PFSK-1 (cell line): Measurements from ENCODE around the gene RAD51B.

Source experiments
- FOXP2 ChIP-seq: optimal IDR thresholded peaks from 2 replicates; pipeline ENCODE3; 2011; ENCODE audit warnings: borderline replicate concordance, control low read depth, inconsistent platforms; ENCODE audit not compliant: insufficient read depth; ENCODE audit errors: extremely low read length, extremely low read depth
- POLR2AphosphoS5 ChIP-seq: IDR thresholded peaks from 2 replicates; pipeline ENCODE4 v1.6.1; 2012; ENCODE audit warnings: low read depth, mild to moderate bottlenecking, control low read depth, low read length, moderate library complexity
- SIN3A ChIP-seq: IDR thresholded peaks from 2 replicates; pipeline ENCODE4 v1.6.1; 2012; ENCODE audit warnings: mild to moderate bottlenecking, low read length, moderate library complexity, borderline replicate concordance; ENCODE audit not compliant: insufficient read depth
- TAF1 ChIP-seq: IDR thresholded peaks from 2 replicates; pipeline ENCODE4 v1.6.1; 2012; ENCODE audit warnings: low read length, control low read depth, borderline replicate concordance; ENCODE audit not compliant: insufficient read depth
- TF ChIP-seq, protein P1 (sequence below), 2 experiments: IDR thresholded peaks; 2 replicates each; pipeline versions ENCODE4 v1.6.1 to v1.8.0; 2011 to 2012; ENCODE audit warnings: low read depth in 2 of 2, low read length in 2 of 2, control low read depth in 1 of 2, inconsistent platforms in 1 of 2, mild to moderate bottlenecking in 1 of 2, moderate library complexity in 1 of 2; ENCODE audit not compliant: insufficient read depth in 1 of 2

The RAD51B gene

DNA sequence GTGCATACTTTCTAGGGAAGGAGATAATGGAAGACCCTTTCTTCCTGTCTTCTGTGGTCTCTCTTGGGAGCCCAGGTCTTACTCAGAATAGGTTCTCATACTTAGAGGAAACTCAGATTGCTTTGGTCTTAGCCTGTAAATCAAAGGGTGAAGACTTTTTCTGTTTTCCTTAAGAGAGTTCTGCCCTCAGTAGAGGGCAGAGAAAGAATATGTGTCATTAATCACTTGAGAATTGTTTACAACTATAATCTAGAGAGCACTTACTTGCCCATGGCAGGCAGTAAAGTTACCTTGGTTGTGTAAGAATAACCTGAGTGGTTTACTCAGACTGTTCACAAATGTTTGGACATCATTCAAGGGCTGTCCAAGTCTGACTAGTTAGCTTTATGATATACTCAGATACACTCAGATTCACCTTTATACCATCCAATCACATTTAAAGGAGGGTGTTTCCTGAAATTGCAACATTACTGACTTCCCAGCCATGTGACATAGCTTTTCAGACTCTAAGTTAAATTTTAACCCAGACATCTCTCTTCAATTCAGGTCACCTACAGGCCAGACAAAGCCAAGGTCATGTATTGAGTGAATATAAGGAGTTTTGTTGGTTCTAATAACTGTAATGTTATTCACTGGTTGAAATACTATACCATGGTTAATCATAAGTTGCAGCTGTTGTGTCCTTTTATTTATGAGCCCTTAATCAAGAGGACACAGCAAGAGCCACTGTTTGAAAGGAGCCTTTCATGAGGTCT, 372.2 kb downstream of the RAD51B start:
- TF ChIP-seq FOXP2 = no peak
- TF ChIP-seq TAF1 = no peak
- no peak for TF ChIP-seq POLR2AphosphoS5
- TF ChIP-seq SIN3A = no peak
- TF ChIP-seq, protein P1, sequence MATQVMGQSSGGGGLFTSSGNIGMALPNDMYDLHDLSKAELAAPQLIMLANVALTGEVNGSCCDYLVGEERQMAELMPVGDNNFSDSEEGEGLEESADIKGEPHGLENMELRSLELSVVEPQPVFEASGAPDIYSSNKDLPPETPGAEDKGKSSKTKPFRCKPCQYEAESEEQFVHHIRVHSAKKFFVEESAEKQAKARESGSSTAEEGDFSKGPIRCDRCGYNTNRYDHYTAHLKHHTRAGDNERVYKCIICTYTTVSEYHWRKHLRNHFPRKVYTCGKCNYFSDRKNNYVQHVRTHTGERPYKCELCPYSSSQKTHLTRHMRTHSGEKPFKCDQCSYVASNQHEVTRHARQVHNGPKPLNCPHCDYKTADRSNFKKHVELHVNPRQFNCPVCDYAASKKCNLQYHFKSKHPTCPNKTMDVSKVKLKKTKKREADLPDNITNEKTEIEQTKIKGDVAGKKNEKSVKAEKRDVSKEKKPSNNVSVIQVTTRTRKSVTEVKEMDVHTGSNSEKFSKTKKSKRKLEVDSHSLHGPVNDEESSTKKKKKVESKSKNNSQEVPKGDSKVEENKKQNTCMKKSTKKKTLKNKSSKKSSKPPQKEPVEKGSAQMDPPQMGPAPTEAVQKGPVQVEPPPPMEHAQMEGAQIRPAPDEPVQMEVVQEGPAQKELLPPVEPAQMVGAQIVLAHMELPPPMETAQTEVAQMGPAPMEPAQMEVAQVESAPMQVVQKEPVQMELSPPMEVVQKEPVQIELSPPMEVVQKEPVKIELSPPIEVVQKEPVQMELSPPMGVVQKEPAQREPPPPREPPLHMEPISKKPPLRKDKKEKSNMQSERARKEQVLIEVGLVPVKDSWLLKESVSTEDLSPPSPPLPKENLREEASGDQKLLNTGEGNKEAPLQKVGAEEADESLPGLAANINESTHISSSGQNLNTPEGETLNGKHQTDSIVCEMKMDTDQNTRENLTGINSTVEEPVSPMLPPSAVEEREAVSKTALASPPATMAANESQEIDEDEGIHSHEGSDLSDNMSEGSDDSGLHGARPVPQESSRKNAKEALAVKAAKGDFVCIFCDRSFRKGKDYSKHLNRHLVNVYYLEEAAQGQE (IDR thresholded peaks at IDR 0.05; ENCODE audit: insufficient read depth in 1 of 2, low read depth in 2 of 2, low read length in 2 of 2) = no peak

DNA sequence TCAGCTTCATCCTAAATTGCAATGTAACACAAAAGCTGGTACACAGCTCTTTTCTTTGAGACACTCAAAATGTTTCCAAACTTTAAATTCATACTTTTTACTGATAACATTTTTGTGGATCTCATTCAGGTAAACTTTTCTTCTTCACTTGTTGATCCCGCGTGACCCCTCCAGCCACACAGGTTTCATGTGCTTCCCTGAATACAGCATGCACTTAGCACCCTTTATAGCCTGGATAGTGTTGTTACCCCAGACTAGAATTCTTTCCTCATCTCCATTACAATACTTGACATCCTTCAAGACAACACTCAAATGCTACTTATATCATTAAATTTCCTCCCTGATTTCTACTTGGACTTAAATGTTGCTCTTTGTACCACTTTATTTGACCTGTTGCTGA, 373.4 kb downstream of the RAD51B start:
- no peak for TF ChIP-seq POLR2AphosphoS5

DNA sequence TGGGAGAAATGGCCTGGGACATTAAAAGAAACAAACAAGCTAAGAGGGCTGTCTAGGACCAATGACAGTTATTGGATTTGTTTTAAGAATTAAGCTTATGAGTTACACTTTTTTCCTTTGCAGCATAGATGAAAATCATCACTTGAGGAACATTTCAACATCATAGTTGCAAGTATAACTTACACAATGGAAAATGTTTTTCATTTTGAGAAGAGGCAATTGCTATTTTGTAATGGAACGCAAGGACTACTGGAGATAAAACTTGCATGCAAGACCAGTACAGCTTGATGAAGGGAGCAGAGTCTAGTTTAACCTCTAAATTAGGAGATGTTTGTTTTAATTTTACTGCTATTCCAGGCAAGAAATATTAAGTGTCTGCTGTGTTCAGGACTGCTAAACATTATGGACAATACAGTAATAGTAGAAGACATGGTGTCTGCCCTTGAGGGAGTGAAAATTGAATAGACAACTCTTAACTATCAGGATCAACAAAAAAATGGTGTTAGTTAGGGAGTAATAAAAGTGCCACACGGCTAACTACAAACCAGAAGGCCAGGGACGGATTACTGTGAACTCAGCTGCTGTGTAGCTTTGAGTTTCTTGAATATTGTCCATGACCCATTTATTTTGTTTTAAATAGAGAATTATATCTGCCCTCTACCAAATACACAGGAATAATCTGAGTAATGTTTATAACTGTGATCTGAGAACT, 374.5 kb downstream of the RAD51B start:
- no peak for TF ChIP-seq FOXP2
- TF ChIP-seq SIN3A = no peak
- no peak for TF ChIP-seq TAF1
- TF ChIP-seq, protein P1 (IDR thresholded peaks at IDR 0.05; ENCODE audit: insufficient read depth in 1 of 2, low read depth in 2 of 2, low read length in 2 of 2) = no peak
- TF ChIP-seq POLR2AphosphoS5 = no peak

DNA sequence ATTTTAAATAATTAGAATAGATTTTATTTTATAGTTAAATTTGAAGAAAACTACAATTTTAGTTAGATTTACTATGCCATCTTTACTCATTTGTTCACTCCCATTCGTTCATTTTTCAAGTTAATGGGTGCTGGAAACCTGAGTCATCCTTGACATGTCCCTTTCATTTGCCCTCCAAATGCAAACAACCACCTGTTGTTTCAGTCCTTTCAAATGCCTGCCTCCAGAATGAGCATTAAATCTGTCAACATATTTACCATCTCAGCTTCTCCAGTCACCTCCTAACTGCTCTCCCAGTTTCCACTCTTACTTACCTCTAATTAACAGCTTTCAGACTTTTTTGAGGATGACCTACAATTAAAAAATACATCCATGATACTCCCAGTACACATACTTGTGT, 375.5 kb downstream of the RAD51B start:
- TF ChIP-seq FOXP2 (no peak), TAF1 (no peak)

DNA sequence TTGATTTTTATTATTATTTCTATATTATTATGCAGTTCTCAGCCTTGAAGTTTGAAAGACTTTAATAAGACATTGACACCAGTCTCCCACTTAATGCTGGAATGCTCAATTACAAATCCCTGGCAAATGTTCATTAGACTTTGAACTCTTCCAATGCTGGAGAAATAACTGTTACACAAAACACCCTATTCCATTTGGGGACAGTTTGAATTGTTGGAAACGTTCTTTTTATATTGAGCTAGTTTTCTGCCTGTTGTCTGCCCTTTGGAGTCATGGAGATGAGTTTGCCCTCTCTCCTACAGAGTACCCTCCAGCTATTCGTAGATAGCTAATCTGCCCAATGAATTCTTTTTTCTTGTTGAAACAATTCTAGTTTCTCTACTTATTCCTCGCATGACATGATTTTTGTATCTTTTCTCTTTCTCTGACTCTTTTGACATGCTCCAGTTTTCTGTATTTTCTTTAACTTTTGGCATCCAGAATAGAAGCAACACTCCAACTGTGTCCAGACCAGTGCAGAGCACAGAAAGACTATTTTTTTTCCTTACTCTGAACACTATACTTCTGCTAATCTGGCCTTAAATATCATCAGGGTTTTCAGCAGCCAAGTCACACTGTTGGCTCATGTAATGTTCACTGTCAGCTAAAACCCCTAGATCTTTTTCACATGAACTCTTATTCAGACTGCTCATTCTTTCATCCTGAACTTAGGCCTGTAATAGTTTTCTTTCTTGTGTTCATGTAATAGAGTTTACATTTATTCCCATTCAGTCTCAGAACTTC, 379.3 kb downstream of the RAD51B start:
- TF ChIP-seq FOXP2 = no peak
- TF ChIP-seq TAF1 = no peak
- no peak for TF ChIP-seq SIN3A
- TF ChIP-seq, protein P1 (IDR thresholded peaks at IDR 0.05; ENCODE audit: insufficient read depth in 1 of 2, low read depth in 2 of 2, low read length in 2 of 2) = no peak
- no peak for TF ChIP-seq POLR2AphosphoS5

DNA sequence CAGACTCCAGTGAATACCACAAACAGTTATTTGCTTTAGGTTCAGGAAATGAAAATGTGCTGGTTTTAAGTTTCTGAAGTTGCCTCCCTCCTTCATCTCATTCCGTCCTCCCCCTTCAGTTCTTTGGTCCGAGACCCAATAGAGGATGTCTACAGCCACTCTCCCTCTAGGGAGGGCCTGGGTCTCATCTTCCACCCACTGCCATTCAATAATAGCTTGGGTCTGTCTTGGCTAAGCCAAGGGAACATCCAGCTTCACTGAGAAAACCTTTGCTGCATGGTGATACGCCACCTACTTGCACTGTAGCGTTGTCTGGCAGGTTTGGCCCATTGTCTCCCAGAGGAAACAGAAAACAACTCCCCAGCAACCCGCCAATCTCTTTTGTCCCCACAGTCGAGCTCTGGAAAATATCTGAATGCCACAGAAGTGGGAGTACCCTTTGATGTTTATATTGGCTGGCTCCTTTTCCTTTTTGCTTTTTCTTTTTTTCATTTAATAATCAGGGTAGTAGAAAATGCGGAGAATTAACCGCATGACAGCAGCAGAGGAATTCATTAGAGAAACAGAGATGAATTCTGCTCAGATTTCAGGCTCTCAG, 380.1 kb downstream of the RAD51B start:
- TF ChIP-seq POLR2AphosphoS5 (no peak), TAF1 (no peak), FOXP2 (no peak), SIN3A (no peak)
- TF ChIP-seq, protein P1 (IDR thresholded peaks at IDR 0.05; ENCODE audit: insufficient read depth in 1 of 2, low read depth in 2 of 2, low read length in 2 of 2) = no peak
